Measurements from ENCODE around the gene FNBP1.

DNA sequence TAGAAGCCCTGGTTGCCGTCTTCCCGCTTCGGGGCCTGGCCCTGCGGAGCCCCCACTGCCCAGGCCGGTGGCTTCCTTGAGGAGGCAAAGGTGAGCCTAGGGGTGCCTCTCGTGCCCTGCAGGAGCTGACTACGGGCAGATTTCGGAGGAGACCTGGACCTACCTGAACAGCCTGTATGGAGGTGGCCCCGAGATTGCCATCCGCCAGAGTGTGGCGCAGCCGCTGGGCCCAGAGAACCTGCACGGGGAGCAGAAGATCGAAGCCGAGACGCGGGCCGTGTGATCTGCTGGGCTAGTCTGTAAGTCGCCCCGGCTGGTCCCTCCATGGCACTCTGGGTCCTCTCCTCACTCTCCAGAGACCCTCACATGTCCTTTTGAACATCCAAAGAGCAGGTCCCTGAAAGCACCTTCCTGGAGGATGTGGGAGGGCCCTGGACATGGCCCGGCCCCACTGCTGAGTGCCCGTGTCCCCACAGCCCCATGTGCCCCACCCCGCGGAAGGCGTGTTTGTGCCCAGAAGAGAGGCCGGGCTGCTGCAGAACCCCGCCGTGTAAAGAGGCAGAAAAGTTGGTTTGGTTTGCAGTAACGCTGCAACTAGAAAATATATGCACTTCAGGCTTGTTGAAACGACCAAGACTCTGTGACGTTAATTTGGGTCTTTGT, 162.9 kb downstream of the FNBP1 start:
- TF ChIP-seq CTCF (conservative IDR thresholded peaks at IDR 0.05; ENCODE audit: low read depth in 2 of 2): no peak
- TF ChIP-seq EZH2 (IDR thresholded peaks at IDR 0.05; ENCODE audit: low read depth, unreplicated experiment): no peak
- no peak for TF ChIP-seq JUNB (IDR thresholded peaks at IDR 0.05; ENCODE audit: unreplicated experiment)
- no peak for TF ChIP-seq NANOG (IDR thresholded peaks at IDR 0.05; ENCODE audit: borderline replicate concordance)
- no peak for TF ChIP-seq POLR2AphosphoS5 (IDR thresholded peaks at IDR 0.05; ENCODE audit: low read depth)
- TF ChIP-seq, protein P1, sequence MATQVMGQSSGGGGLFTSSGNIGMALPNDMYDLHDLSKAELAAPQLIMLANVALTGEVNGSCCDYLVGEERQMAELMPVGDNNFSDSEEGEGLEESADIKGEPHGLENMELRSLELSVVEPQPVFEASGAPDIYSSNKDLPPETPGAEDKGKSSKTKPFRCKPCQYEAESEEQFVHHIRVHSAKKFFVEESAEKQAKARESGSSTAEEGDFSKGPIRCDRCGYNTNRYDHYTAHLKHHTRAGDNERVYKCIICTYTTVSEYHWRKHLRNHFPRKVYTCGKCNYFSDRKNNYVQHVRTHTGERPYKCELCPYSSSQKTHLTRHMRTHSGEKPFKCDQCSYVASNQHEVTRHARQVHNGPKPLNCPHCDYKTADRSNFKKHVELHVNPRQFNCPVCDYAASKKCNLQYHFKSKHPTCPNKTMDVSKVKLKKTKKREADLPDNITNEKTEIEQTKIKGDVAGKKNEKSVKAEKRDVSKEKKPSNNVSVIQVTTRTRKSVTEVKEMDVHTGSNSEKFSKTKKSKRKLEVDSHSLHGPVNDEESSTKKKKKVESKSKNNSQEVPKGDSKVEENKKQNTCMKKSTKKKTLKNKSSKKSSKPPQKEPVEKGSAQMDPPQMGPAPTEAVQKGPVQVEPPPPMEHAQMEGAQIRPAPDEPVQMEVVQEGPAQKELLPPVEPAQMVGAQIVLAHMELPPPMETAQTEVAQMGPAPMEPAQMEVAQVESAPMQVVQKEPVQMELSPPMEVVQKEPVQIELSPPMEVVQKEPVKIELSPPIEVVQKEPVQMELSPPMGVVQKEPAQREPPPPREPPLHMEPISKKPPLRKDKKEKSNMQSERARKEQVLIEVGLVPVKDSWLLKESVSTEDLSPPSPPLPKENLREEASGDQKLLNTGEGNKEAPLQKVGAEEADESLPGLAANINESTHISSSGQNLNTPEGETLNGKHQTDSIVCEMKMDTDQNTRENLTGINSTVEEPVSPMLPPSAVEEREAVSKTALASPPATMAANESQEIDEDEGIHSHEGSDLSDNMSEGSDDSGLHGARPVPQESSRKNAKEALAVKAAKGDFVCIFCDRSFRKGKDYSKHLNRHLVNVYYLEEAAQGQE (IDR thresholded peaks at IDR 0.05; ENCODE audit: unreplicated experiment): no peak
- no peak for TF ChIP-seq ZNF331 (CRISPR knock-in tag; IDR thresholded peaks at IDR 0.05; ENCODE audit: low read depth)
- no peak for TF ChIP-seq EZH2phosphoT487 (IDR thresholded peaks at IDR 0.05; ENCODE audit: unreplicated experiment)
- no peak for TF ChIP-seq CREB1 (CRISPR knock-in tag; IDR thresholded peaks at IDR 0.05; ENCODE audit: low read depth)
- TF ChIP-seq ETS1 (IDR thresholded peaks at IDR 0.05): no peak
- TF ChIP-seq STAT1 (IDR thresholded peaks at IDR 0.05; ENCODE audit: unreplicated experiment): no peak
- no peak for TF ChIP-seq ZNF462 (CRISPR knock-in tag; IDR thresholded peaks at IDR 0.05)
- no peak for TF ChIP-seq ZNF114 (CRISPR knock-in tag; IDR thresholded peaks at IDR 0.05)
